T-helper 2 cell treated with Interferon-gamma antibody and Interleukin-4, amounts not matched to agents 5 μg/mL and 100 μg/mL, for 36 hours (primary cell): Measurements from ENCODE around the gene CYTH3.

Experiments used
- DNase-seq: peaks from one replicate; pipeline ENCODE4 v3.0.0; 2021; ENCODE audit warnings: low spot score
- H3K27ac Mint-ChIP-seq: one replicate; pipeline ENCODE4 v1.8.0; 2021; ENCODE audit warnings: mild to moderate bottlenecking, mixed read lengths
- H3K27me3 Mint-ChIP-seq: one replicate; pipeline ENCODE4 v1.8.0; 2021; ENCODE audit warnings: low read depth, mixed read lengths
- H3K36me3 Mint-ChIP-seq: one replicate; pipeline ENCODE4 v1.8.0; 2021; ENCODE audit warnings: low read depth, mixed read lengths
- H3K4me1 Mint-ChIP-seq: one replicate; pipeline ENCODE4 v1.8.0; 2021; ENCODE audit warnings: low read depth, mixed read lengths
- H3K4me3 Mint-ChIP-seq: one replicate; pipeline ENCODE4 v1.8.0; 2022; ENCODE audit warnings: mild to moderate bottlenecking, moderate library complexity, mixed read lengths
- H3K9me3 Mint-ChIP-seq: one replicate; pipeline ENCODE4 v1.8.0; 2021; ENCODE audit warnings: mixed read lengths

CYTH3 gene

GRCh38 chr7:6128205-6128604 lies 144.2 kb downstream of the CYTH3 start:
- peaks cover 46% of the 10 kb centered on the region for H3K36me3 Mint-ChIP-seq
- DNase-seq = no peak
- no peaks in the 10 kb centered on the region for H3K27me3 Mint-ChIP-seq
- H3K4me3 Mint-ChIP-seq = no peak overlapping the region
- no peaks in the 10 kb centered on the region for H3K9me3 Mint-ChIP-seq
- no peak overlapping the region for H3K27ac Mint-ChIP-seq
- H3K4me1 Mint-ChIP-seq = peaks cover 2% of the 10 kb centered on the region

- no peak overlapping the region for H3K27ac Mint-ChIP-seq
- no peaks in the 10 kb centered on the region for H3K4me1 Mint-ChIP-seq
- H3K36me3 Mint-ChIP-seq = peaks cover 46% of the 10 kb centered on the region
- no peak for DNase-seq
- peaks cover 1% of the 10 kb centered on the region for H3K9me3 Mint-ChIP-seq
- no peaks in the 10 kb centered on the region for H3K27me3 Mint-ChIP-seq
- no peak overlapping the region for H3K4me3 Mint-ChIP-seq
Observed at GRCh38 chr7:6127110-6127490, 145.3 kb downstream of the CYTH3 start.

GRCh38 chr7:6123843-6124242 lies 148.6 kb downstream of the CYTH3 start:
- peaks cover 14% of the 10 kb centered on the region for H3K9me3 Mint-ChIP-seq
- H3K4me1 Mint-ChIP-seq = no peaks in the 10 kb centered on the region
- H3K4me3 Mint-ChIP-seq = no peak overlapping the region
- peaks cover 66% of the 10 kb centered on the region for H3K36me3 Mint-ChIP-seq
- no peaks in the 10 kb centered on the region for H3K27me3 Mint-ChIP-seq
- H3K27ac Mint-ChIP-seq = no peak overlapping the region
- no peak for DNase-seq

- Mint-ChIP-seq H3K4me1 (peaks cover 20% of the 10 kb centered on the region), H3K4me3 (no peak overlapping the region), H3K36me3 (peaks cover 78% of the 10 kb centered on the region), H3K27ac (no peak overlapping the region), H3K9me3 (peaks cover 14% of the 10 kb centered on the region), H3K27me3 (no peaks in the 10 kb centered on the region)
- no peak for DNase-seq
Observed at GRCh38 chr7:6121141-6121540, 151.3 kb downstream of the CYTH3 start.

GRCh38 chr7:6117533-6117932 lies 154.9 kb downstream of the CYTH3 start:
- peak overlapping the region; percentile 71 for H3K4me3 Mint-ChIP-seq
- peaks cover 76% of the 10 kb centered on the region for H3K36me3 Mint-ChIP-seq
- peak overlapping the region; percentile 76 for H3K27ac Mint-ChIP-seq
- H3K4me1 Mint-ChIP-seq = peaks cover 25% of the 10 kb centered on the region
- no peaks in the 10 kb centered on the region for H3K27me3 Mint-ChIP-seq
- no peak for DNase-seq
- H3K9me3 Mint-ChIP-seq = peaks cover 14% of the 10 kb centered on the region

DNA sequence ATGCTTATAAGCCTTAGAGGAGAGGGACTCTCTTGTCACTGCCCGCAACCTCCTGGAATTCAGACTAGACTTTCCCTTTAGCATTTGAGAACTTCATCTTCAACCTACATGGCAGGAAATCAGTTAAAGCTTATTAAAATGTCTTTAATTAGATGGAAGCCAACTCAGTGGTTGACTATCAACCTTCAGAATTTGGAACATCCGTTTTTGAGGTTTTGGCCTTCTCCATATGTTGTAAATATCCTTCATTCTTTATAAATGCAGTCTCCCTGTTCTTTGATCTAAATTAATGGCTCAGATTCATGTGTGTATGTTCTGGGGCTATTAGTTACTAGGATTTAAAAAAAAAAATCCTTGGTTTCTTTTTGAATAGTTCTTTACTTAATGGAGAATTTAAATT lies 156.2 kb downstream of the CYTH3 start:
- Mint-ChIP-seq H3K27ac (no peak overlapping the region), H3K4me1 (peaks cover 25% of the 10 kb centered on the region), H3K9me3 (peaks cover 4% of the 10 kb centered on the region), H3K4me3 (no peak overlapping the region), H3K36me3 (peaks cover 75% of the 10 kb centered on the region), H3K27me3 (no peaks in the 10 kb centered on the region)
- DNase-seq = no peak
